Measurements from ENCODE around the gene JPH3. TPM values are rescaled to one million over a fixed set of nuclear protein-coding genes. Genes with fewer than 3 reads are reported as not detected.

JPH3 gene
- total and polyA plus RNA-seq, 2 experiments from 2014 or later: 8.0 to 39.3 TPM

GRCh38 chr16:87687998-87688529 lies 85.8 kb downstream of the JPH3 start:
- TF ChIP-seq CTCF (IDR thresholded peaks at IDR 0.05; ENCODE audit: low read depth, low read length): no peak
- Histone ChIP-seq H3K27ac (no peak overlapping the region), H3K36me3 (no peaks in the 10 kb centered on the region), H3K4me1 (ENCODE audit: low read depth) (peaks cover 7% of the 10 kb centered on the region), H3K9me3 (ENCODE audit: low read depth) (no peaks in the 10 kb centered on the region), H3K27me3 (no peaks in the 10 kb centered on the region), H3K4me3 (no peak overlapping the region)
- no peak for DNase-seq (ENCODE audit: low read depth in 1 of 2, low spot score in 1 of 2)

DNA sequence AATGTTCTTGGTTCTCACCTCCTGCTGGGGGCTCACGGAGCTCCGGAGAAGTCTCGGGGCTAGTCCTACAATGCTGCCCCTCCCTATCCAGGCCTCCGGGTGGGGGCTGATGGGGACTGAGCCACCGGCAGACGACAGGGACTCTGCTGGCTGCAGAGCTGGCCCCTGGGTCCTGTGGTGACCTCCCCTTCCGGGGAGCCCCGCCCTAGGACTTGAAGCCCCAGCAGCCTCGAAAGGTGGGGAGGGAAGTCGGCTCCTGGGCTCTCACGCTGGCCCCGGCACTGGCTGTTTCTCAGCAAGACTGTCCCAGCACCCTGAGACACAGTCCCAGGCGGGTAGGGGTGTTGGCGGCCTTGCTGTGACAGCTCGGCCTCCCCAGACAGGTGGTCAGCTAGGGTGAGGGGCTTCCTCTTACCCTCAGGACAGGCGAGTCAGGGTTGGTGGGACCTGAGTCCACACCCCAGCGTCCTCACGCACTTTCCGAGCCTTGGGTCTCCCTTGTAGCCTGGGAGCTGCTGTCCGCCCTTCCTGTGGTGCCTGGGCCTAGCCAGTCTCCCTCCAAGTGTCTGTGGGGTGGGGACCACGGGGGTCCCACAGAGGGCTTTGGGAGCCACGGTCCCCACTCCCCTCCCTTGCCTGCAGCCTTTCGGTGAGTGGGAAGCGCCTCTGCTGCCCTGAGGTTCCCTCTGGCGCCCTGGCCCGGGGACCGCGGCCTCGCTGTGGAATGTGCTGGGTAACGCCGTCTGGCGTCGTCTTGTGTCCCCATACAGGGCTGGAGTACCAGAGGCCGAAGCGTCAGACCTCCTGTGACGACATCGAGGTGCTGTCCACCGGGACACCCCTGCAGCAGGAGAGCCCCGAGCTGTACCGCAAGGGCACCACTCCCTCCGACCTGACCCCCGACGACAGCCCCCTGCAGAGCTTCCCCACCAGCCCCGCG lies 86.8 kb downstream of the JPH3 start:
- H3K27ac ChIP-seq: no peak overlapping the region
- no peak for TF ChIP-seq CTCF (IDR thresholded peaks at IDR 0.05; ENCODE audit: low read depth, low read length)
- no peaks in the 10 kb centered on the region for H3K9me3 ChIP-seq (ENCODE audit: low read depth)
- no peaks in the 10 kb centered on the region for H3K27me3 ChIP-seq
- DNase-seq (ENCODE audit: low read depth in 1 of 2, low spot score in 1 of 2): no peak
- H3K4me1 ChIP-seq (ENCODE audit: low read depth): peaks cover 7% of the 10 kb centered on the region
- H3K4me3 ChIP-seq: no peak overlapping the region
- no peaks in the 10 kb centered on the region for H3K36me3 ChIP-seq

DNA sequence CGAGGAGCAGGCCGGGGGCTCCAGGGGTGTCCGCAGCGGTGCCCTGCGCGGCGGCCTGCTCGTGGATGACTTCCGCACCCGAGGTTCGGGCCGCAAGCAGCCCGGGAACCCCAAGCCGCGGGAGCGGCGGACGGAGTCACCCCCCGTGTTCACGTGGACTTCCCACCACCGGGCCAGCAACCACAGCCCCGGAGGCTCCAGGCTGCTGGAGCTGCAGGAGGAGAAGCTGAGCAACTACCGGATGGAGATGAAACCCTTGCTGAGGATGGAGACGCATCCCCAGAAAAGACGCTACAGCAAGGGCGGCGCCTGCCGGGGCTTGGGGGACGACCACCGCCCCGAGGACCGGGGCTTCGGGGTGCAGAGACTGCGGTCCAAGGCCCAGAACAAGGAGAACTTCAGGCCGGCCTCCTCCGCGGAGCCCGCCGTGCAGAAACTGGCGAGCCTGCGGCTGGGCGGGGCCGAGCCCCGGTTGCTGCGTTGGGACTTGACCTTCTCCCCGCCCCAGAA lies 87.7 kb downstream of the JPH3 start:
- H3K4me1 ChIP-seq (ENCODE audit: low read depth): peaks cover 7% of the 10 kb centered on the region
- H3K4me3 ChIP-seq: no peak overlapping the region
- no peak for TF ChIP-seq CTCF (IDR thresholded peaks at IDR 0.05; ENCODE audit: low read depth, low read length)
- no peak overlapping the region for H3K27ac ChIP-seq
- H3K9me3 ChIP-seq (ENCODE audit: low read depth): no peaks in the 10 kb centered on the region
- DNase-seq (ENCODE audit: low read depth in 1 of 2, low spot score in 1 of 2): no peak
- H3K27me3 ChIP-seq: no peaks in the 10 kb centered on the region
- peaks cover 1% of the 10 kb centered on the region for H3K36me3 ChIP-seq

DNA sequence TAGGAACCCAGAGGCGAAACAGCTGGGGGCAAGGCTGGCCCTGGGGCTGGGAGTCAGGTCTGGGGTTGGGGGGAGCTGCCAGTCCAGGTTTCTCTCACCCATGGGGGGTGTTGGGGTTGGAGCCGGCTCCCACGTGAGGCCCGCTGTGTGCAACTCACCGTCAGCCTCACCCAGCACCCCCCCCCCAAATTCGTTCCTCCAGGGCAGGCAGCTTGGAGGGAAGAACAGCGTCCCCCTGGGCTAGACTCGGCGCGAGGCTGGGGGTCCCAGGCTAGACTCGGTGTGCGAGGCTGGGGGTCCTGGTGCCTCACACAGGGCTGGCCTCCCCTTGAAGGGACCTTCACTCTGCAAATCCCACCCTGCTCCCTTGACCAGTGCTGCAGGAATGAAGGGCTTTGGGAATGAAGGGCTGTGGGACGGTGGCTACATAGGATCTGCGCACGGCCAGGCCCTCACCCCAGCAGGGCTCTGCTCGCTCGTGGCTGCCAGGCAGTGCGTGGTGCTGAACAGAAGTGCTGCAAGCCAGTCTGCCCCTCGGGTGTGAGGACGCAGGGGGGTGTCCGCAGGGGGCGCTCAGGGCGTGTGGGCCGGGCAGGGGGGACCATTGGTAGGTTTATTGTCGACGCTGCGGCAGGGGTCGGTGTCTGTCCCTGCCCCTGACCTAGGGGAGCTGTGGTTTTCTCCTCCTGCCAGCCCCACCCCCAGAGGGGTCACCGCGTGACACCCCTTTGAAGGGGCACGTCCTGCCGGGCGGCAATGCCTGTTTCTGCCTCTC lies 88.8 kb downstream of the JPH3 start:
- DNase-seq (ENCODE audit: low read depth in 1 of 2, low spot score in 1 of 2): no peak
- Histone ChIP-seq H3K36me3 (peaks cover 6% of the 10 kb centered on the region), H3K4me3 (no peak overlapping the region), H3K27me3 (no peaks in the 10 kb centered on the region), H3K27ac (peak overlapping the region; percentile 66), H3K9me3 (ENCODE audit: low read depth) (no peaks in the 10 kb centered on the region), H3K4me1 (ENCODE audit: low read depth) (peaks cover 7% of the 10 kb centered on the region)
- TF ChIP-seq CTCF (IDR thresholded peaks at IDR 0.05; ENCODE audit: low read depth, low read length): no peak

DNA sequence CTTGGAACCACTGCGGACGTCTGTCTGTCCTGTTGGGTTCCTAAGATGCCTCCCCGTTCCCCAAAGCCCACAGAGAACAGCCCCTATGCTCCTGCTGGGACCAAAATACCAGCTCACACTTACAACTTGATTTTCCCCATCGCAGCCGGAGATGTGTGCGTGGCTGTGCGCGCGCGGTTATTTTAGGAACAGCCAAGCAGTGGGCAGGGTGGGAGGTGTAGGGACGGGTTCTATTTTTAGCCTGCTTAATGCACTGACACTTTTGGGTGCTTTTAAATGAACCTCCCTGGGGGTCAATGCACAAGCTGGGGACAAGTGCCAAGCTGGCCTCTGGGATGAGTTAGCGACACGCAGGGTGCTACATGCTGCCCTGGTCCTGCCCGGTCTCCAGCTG lies 89.4 kb downstream of the JPH3 start:
- Histone ChIP-seq H3K9me3 (ENCODE audit: low read depth) (no peaks in the 10 kb centered on the region), H3K36me3 (peaks cover 11% of the 10 kb centered on the region), H3K27ac (peak overlapping the region; percentile 66), H3K4me1 (ENCODE audit: low read depth) (peaks cover 7% of the 10 kb centered on the region), H3K27me3 (no peaks in the 10 kb centered on the region), H3K4me3 (no peak overlapping the region)
- TF ChIP-seq CTCF (IDR thresholded peaks at IDR 0.05; ENCODE audit: low read depth, low read length): no peak
- DNase-seq (ENCODE audit: low read depth in 1 of 2, low spot score in 1 of 2): peak in 1 of 2 donors; percentile 29
